HEK293T (cell line): ENCODE results near the gene HACL1.

Source experiments
- CTCF ChIA-PET: fragments of 350-600 bp; formaldehyde crosslinking; extraction: SDS; loops from one replicate; lab custom pipeline; 2021; ENCODE audit warnings: antibody characterized with exemption, inconsistent platforms; lab: Yijun Ruan, JAX
- POLR2A ChIA-PET: fragments of 350-600 bp; formaldehyde crosslinking; extraction: SDS; loops from one replicate; lab custom pipeline; 2020; ENCODE audit warnings: antibody characterized with exemption, inconsistent platforms; lab: Yijun Ruan, JAX
- DNase-seq: peaks from one replicate; pipeline ENCODE4 v3.0.0; 2012; ENCODE audit warnings: mixed read lengths; ENCODE audit errors: extremely low spot score
- ARNT ChIP-seq: fragments of 450-650 bp; IDR thresholded peaks from 2 replicates; pipeline ENCODE4 v1.6.1; 2017; ENCODE audit warnings: mild to moderate bottlenecking
- BHLHE40 ChIP-seq: fragments of 450-650 bp; IDR thresholded peaks from 2 replicates; pipeline ENCODE4 v1.6.1; 2016; ENCODE audit warnings: mild to moderate bottlenecking, moderate library complexity, borderline replicate concordance
- CTBP1 ChIP-seq: fragments of 450-650 bp; IDR thresholded peaks from 2 replicates; pipeline ENCODE4 v1.6.1; 2016; ENCODE audit warnings: borderline replicate concordance
- ELF4 ChIP-seq: fragments of 450-650 bp; IDR thresholded peaks from 2 replicates; pipeline ENCODE4 v1.6.1; 2017; ENCODE audit warnings: antibody characterized with exemption
- FOXA1 ChIP-seq: fragments of 450-650 bp; IDR thresholded peaks from 2 replicates; pipeline ENCODE4 v1.6.1; 2016; ENCODE audit warnings: mild to moderate bottlenecking
- FOXK2 ChIP-seq: fragments of 450-650 bp; IDR thresholded peaks from 2 replicates; pipeline ENCODE4 v1.6.1; 2016; ENCODE audit warnings: mild to moderate bottlenecking
- FOXM1 ChIP-seq: fragments of 450-650 bp; IDR thresholded peaks from 2 replicates; pipeline ENCODE4 v1.6.1; 2017; ENCODE audit warnings: mild to moderate bottlenecking, borderline replicate concordance
- HDGF ChIP-seq: fragments of 450-650 bp; IDR thresholded peaks from 2 replicates; pipeline ENCODE4 v1.6.1; 2017; ENCODE audit warnings: antibody characterized with exemption, borderline replicate concordance
- L3MBTL2 ChIP-seq: fragments of 450-650 bp; conservative IDR thresholded peaks from 2 replicates; pipeline ENCODE4 v1.6.1; 2016; ENCODE audit warnings: mild to moderate bottlenecking
- LEF1 ChIP-seq: fragments of 450-650 bp; IDR thresholded peaks from 2 replicates; pipeline ENCODE4 v1.6.1; 2017; ENCODE audit warnings: mild to moderate bottlenecking, borderline replicate concordance
- NFRKB ChIP-seq: fragments of 450-650 bp; IDR thresholded peaks from 2 replicates; pipeline ENCODE4 v1.6.1; 2016; ENCODE audit warnings: mild to moderate bottlenecking, moderate library complexity
- PKNOX1 ChIP-seq: fragments of 450-650 bp; IDR thresholded peaks from 2 replicates; pipeline ENCODE4 v1.6.1; 2016
- SP1 ChIP-seq: fragments of 450-650 bp; IDR thresholded peaks from 2 replicates; pipeline ENCODE4 v1.6.1; 2017
- SUZ12 ChIP-seq: fragments of 450-650 bp; IDR thresholded peaks from 2 replicates; pipeline ENCODE4 v1.6.1; 2016; ENCODE audit warnings: mild to moderate bottlenecking
- TARDBP ChIP-seq: fragments of 450-650 bp; IDR thresholded peaks from 2 replicates; pipeline ENCODE4 v1.6.1; 2016
- ZNF384 ChIP-seq: fragments of 450-650 bp; IDR thresholded peaks from 2 replicates; pipeline ENCODE4 v1.6.1; 2016

HACL1 gene

GRCh38 chr3:15557511-15557946, 43.8 kb downstream of the HACL1 start:
- ChIA-PET CTCF (interaction anchor here (1.7 kb wide), 1 partner anchor 13 kb away, joined by 4 read pairs; no protein-coding TSS in a partner anchor), POLR2A (no interaction called here)
- TF ChIP-seq NFRKB (no peak), FOXK2 (no peak), ZNF384 (peak; percentile 40; the same call in 1 of the 2 replicates), SUZ12 (no peak), PKNOX1 (no peak), FOXA1 (no peak), HDGF (no peak)
- peak; percentile 56 for DNase-seq

GRCh38 chr3:15556512-15556911, 44.9 kb downstream of the HACL1 start:
- ChIA-PET POLR2A (no interaction called here), CTCF (interaction anchor here (0.6 to 1.7 kb wide), 5 partner anchors 12 to 354 kb away, joined by 3 to 4 read pairs (median 3); no protein-coding TSS in a partner anchor)
- TF ChIP-seq L3MBTL2 = no peak
- no peak for TF ChIP-seq ELF4
- no peak for TF ChIP-seq SUZ12
- no peak for TF ChIP-seq FOXK2
- no peak for TF ChIP-seq CTBP1
- no peak for TF ChIP-seq HDGF
- no peak for TF ChIP-seq PKNOX1
- no peak for TF ChIP-seq LEF1
- TF ChIP-seq TARDBP = no peak
- TF ChIP-seq ARNT = no peak
- TF ChIP-seq ZNF384 = no peak
- no peak for TF ChIP-seq FOXM1
- DNase-seq = no peak

GRCh38 chr3:15553749-15554148, 47.6 kb downstream of the HACL1 start:
- DNase-seq = no peak
- ChIA-PET CTCF (no interaction called here), POLR2A (no interaction called here)
- TF ChIP-seq FOXK2 (no peak), PKNOX1 (no peak), NFRKB (no peak), FOXA1 (no peak), L3MBTL2 (no peak), ARNT (no peak), LEF1 (no peak), ELF4 (no peak), FOXM1 (no peak), HDGF (no peak), SP1 (no peak)

- DNase-seq = no peak
- TF ChIP-seq SUZ12 = no peak
- TF ChIP-seq ELF4 = no peak
- no peak for TF ChIP-seq LEF1
- TF ChIP-seq HDGF = no peak
- no peak for TF ChIP-seq ARNT
- no peak for TF ChIP-seq TARDBP
- no peak for TF ChIP-seq NFRKB
- no peak for TF ChIP-seq SP1
- no peak for TF ChIP-seq FOXA1
- TF ChIP-seq L3MBTL2 = no peak
- TF ChIP-seq PKNOX1 = no peak
- TF ChIP-seq CTBP1 = no peak
- TF ChIP-seq ZNF384 = no peak
- no peak for TF ChIP-seq FOXK2
- no peak for TF ChIP-seq FOXM1
- TF ChIP-seq BHLHE40 = no peak
- POLR2A ChIA-PET = no interaction called here
- CTCF ChIA-PET = no interaction called here
Observed at GRCh38 chr3:15551902-15552301, 49.5 kb downstream of the HACL1 start.

- ChIA-PET POLR2A (no interaction called here), CTCF (no interaction called here)
- DNase-seq = no peak
- TF ChIP-seq FOXM1 = no peak
Observed at GRCh38 chr3:15549846-15550245, 51.5 kb downstream of the HACL1 start.

- DNase-seq = no peak
- no peak for TF ChIP-seq FOXM1
- TF ChIP-seq ELF4 = no peak
- TF ChIP-seq NFRKB = no peak
- TF ChIP-seq PKNOX1 = no peak
- no peak for TF ChIP-seq BHLHE40
- no peak for TF ChIP-seq TARDBP
- no peak for TF ChIP-seq CTBP1
- no peak for TF ChIP-seq FOXK2
- no peak for TF ChIP-seq ARNT
- no peak for TF ChIP-seq SUZ12
- no peak for TF ChIP-seq HDGF
- TF ChIP-seq FOXA1 = no peak
- no peak for TF ChIP-seq ZNF384
- ChIA-PET POLR2A (no interaction called here), CTCF (interaction anchor here (0.6 kb wide), 1 partner anchor 304 kb away, joined by 11 read pairs; no protein-coding TSS in a partner anchor)
Observed at GRCh38 chr3:15542614-15543013, 58.8 kb downstream of the HACL1 start.
